Bronchial epithelial cell (primary cell): Measurements from ENCODE around the gene TSPAN15. TPM values are rescaled to one million over a fixed set of nuclear protein-coding genes. Genes with fewer than 3 reads are reported as not detected.

ENCODE experiments used
- DNase-seq: peaks from one replicate; pipeline ENCODE4 v3.0.0-alpha.2; 2010; ENCODE audit warnings: low read depth
- FAIRE-seq: peaks from 2 replicates; lab custom pipeline; 2011; peaks lifted over from hg19 to GRCh38; lab: Jason Lieb, UNC
- H3K27me3 ChIP-seq: 2 replicates; pipeline ENCODE4 v1.5.1; 2011; ENCODE audit warnings: low read length; ENCODE audit not compliant: control insufficient read depth, insufficient read depth
- H3K36me3 ChIP-seq: 2 replicates; pipeline ENCODE4 v1.5.1; 2011; ENCODE audit warnings: low read length; ENCODE audit not compliant: control insufficient read depth, insufficient read depth
- H3K4me3 ChIP-seq: 2 replicates; pipeline ENCODE4 v1.5.1; 2011; ENCODE audit warnings: mild to moderate bottlenecking, low read depth, low read length, control low read depth
- total RNA-seq: library from RNA; depleted of rRNA; stranded (reverse); fragments of >200 nt; gene quantifications from 2 replicates; pipeline ENCODE4 v1.2.1, GENCODE V29; 2014
- TF ChIP-seq, protein P1 (sequence below): IDR thresholded peaks from 2 replicates; pipeline ENCODE4 v1.5.1; 2011; ENCODE audit warnings: mild to moderate bottlenecking, moderate library complexity, low read length, control low read depth, inconsistent platforms; ENCODE audit not compliant: insufficient read depth, severe bottlenecking

TSPAN15 gene
- total RNA-seq, 1 donor from 2014 or later, result 12.1 TPM

DNA sequence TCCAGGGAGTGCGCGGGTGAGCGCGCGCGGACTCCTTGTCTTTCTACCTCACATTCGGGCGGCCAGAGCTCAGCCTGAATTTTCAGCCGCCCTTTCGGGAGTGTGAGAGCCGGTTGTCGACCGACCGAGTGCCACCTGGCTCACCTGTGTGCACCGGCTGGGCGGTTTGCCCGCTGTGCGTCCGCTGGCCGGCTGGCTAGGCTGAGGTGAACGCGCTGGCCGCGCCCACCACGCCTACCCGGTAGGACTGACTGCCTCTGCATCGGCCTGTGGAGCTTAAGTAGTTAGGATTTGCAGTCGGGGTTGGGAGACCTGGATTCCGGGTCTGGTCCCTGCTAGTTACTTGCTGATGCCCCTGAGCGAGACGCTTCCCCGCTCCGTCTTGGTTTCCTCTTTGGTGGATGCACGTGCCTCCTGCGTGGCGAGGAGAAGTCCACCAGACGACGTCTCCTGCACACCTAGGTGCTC, 553 bp downstream of the TSPAN15 start:
- H3K4me3 ChIP-seq, result peak overlapping the region; percentile 54
- H3K36me3 ChIP-seq, result no peaks in the 10 kb centered on the region
- TF ChIP-seq, protein P1, sequence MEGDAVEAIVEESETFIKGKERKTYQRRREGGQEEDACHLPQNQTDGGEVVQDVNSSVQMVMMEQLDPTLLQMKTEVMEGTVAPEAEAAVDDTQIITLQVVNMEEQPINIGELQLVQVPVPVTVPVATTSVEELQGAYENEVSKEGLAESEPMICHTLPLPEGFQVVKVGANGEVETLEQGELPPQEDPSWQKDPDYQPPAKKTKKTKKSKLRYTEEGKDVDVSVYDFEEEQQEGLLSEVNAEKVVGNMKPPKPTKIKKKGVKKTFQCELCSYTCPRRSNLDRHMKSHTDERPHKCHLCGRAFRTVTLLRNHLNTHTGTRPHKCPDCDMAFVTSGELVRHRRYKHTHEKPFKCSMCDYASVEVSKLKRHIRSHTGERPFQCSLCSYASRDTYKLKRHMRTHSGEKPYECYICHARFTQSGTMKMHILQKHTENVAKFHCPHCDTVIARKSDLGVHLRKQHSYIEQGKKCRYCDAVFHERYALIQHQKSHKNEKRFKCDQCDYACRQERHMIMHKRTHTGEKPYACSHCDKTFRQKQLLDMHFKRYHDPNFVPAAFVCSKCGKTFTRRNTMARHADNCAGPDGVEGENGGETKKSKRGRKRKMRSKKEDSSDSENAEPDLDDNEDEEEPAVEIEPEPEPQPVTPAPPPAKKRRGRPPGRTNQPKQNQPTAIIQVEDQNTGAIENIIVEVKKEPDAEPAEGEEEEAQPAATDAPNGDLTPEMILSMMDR, result no peak
- no peak for DNase-seq
- FAIRE-seq, result no peak
- H3K27me3 ChIP-seq, result no peaks in the 10 kb centered on the region

DNA sequence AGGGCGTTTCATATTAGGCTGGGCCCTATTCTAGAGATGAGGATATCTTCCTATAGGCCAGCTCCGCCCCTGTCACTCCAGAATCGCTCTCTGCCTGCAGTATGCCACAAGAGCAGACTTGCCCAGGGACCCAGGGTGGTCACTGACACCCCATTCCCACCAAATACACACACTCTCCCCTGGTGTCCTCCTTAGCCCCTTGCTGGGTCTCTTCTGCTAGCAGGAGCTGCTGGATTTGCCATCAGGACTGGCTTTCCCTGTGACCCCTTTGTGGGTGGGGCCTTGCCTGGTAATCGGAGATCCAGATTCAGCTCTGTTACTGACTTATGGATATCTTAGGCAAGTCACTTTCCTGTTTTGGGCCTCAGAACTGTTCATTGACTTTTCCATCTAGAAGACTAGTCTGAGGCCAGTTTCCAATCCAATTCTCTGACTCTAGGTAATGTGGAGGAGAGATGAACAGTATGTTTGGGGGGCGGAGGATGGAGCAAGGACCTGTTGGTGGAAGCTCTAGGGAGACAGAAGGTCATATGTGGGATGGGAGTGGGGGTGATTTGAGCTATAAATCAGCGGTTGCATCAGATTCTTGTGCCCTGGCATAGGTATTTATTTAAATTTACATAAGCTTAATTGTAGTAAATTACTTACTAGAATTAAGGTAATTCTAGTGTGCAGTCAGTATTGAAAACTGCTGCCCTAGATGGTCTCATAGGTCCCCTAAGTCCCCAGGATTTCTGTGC, 1.6 kb downstream of the TSPAN15 start:
- DNase-seq (no peak), FAIRE-seq (no peak)
- H3K4me3 ChIP-seq, result no peak overlapping the region
- TF ChIP-seq, protein P1, result no peak
- no peaks in the 10 kb centered on the region for H3K36me3 ChIP-seq
- H3K27me3 ChIP-seq, result no peaks in the 10 kb centered on the region

DNA sequence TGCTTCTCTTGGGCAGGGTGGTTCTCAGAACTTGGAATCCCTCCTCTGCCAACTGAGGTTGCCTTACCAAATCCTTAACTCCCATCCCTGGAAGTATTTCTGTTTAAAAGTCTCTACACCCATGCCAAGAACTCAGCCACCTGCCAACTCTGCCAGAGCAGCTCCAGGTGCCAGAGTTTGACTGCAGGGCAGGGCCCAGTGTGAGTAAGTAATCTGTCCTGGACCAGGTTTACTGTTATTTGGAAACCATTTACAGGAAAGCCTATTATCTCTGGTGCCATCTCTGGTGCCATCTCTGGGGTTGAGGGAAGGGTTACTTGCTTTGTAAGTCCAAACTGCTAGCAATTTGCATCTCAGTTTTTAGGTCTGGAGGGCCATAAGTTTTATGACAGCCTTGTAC, 2.5 kb downstream of the TSPAN15 start:
- TF ChIP-seq, protein P1, result no peak
- FAIRE-seq (no peak), DNase-seq (no peak)
- Histone ChIP-seq H3K36me3 (no peaks in the 10 kb centered on the region), H3K4me3 (no peak overlapping the region), H3K27me3 (no peaks in the 10 kb centered on the region)

DNA sequence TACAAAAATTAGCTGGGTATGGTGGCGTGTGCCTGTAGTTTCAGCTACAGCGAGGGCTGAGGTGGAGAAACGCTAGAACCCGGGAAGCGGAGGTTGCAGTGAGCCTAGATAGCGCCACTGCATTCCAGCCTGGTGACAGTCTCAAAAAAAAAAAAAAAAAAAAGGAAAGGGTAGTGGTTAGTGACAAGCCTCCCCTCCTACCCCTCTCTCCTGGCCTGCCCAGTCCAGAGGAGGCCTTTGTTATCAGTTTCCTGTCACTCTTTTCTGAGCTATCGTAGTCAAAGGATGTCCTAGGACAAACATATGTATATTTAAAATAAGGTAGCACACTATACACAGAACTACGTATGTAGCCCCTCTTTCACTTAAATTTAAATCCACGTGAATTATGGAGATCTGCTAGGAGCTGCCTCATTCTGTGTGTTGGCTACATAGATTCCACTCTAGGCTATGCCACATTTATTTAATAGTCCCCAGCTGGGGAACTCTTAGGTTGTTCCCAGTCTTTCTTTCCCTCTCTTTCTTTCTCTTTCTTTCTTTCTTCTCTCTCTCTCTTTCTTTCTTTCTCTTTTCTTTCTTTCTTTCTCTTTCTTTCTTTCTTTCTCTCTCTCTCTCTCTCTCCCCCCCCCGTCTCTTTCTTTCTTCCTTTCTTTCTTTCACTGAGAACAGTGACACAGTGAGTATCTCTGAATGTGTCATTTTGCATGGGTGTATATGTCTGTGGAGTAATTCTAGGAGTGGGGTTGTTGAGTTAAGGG, 3.9 kb downstream of the TSPAN15 start:
- no peak overlapping the region for H3K4me3 ChIP-seq
- no peak for FAIRE-seq
- DNase-seq, result no peak

DNA sequence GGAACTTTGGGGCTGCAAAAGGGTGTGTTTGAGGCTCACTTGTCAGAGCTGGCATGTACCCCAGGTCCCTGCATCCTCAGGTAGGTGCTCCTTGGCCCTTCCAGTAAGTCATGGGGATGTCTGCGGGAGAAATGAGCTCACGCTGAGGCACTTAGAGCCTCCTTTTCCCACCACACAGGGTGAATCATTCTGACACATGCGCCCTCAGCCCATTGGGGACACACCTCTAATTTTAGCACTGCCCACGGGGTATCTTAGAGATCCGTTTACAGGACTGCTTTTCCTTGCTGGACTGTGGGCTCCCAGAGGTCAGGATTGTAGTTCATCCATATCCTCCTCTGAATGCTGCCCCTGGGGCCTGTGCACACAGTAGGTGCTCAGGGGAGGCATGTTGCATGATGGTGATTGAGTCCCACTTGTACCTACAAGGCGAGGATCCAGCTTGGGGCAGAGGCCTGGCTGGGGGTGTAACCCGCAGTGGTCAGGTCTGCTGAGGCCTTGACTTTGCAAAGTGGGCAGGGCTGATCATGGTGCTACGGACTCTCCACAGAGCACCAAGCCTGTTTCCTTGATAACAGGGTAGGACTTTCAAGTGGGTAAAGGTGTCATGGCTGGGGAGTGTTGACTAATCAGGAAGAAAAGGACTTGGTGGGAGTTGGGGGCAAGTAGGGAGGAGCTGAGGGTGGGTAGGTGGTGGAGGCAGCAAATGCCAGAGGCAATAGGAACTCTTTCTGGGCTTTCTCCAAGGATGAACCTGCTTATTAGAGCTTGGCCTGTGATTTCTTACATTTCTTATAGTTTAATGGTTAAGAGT, 5.8 kb downstream of the TSPAN15 start:
- no peaks in the 10 kb centered on the region for H3K27me3 ChIP-seq
- H3K4me3 ChIP-seq, result no peak overlapping the region
- TF ChIP-seq, protein P1, result no peak
- H3K36me3 ChIP-seq, result no peaks in the 10 kb centered on the region
- FAIRE-seq (no peak), DNase-seq (peak; percentile 86)

More for the DNA sequence above, 3.9 kb downstream of the TSPAN15 start:
- TF ChIP-seq, protein P1, result no peak
- Histone ChIP-seq H3K36me3 (no peaks in the 10 kb centered on the region), H3K27me3 (no peaks in the 10 kb centered on the region)
